Stimulated activated CD4-positive, alpha-beta T cell treated with anti-CD3 and anti-CD28 coated beads, TNF-alpha, amount 100 ng/mL, for 4 hours (primary cell): ENCODE results near the gene ALOX5AP.

Source experiments
- DNase-seq, 3 experiments: peaks; one replicate each; pipeline ENCODE4 v3.0.0-alpha.2; 2020; ENCODE audit warnings: low read depth in 3 of 3

The ALOX5AP gene

GRCh38 chr13:30714629-30715371, 20.5 kb upstream of the ALOX5AP start:
- no peak for DNase-seq

- no peak for DNase-seq
These were observed 20.0 kb upstream of the ALOX5AP start for GRCh38 chr13:30715372-30715756.

GRCh38 chr13:30715837-30716236, 19.5 kb upstream of the ALOX5AP start:
- DNase-seq, result no peak

- no peak for DNase-seq
These were observed 16.4 kb upstream of the ALOX5AP start for GRCh38 chr13:30718661-30719524.

- DNase-seq, result no peak
These were observed 15.8 kb upstream of the ALOX5AP start for GRCh38 chr13:30719525-30719914.

GRCh38 chr13:30720172-30720869, 15.0 kb upstream of the ALOX5AP start:
- DNase-seq, result no peak

- no peak for DNase-seq
These were observed 13.4 kb upstream of the ALOX5AP start for GRCh38 chr13:30721936-30722335.

- DNase-seq, result no peak
These were observed 13.0 kb upstream of the ALOX5AP start for GRCh38 chr13:30722361-30722760.

- DNase-seq, result no peak
These were observed 10.6 kb upstream of the ALOX5AP start for GRCh38 chr13:30724778-30725177.

- DNase-seq, result no peak
These were observed 9.8 kb upstream of the ALOX5AP start for GRCh38 chr13:30725326-30726085.

GRCh38 chr13:30726192-30726591, 9.2 kb upstream of the ALOX5AP start:
- DNase-seq, result no peak

- DNase-seq, result no peak
These were observed 7.6 kb upstream of the ALOX5AP start for GRCh38 chr13:30727491-30728355.

- no peak for DNase-seq
These were observed 5.5 kb upstream of the ALOX5AP start for GRCh38 chr13:30729801-30730200.

- no peak for DNase-seq
These were observed 4.8 kb upstream of the ALOX5AP start for GRCh38 chr13:30730526-30730925.

- no peak for DNase-seq
These were observed 3.8 kb upstream of the ALOX5AP start for GRCh38 chr13:30731361-30732045.

GRCh38 chr13:30732046-30732390, 3.3 kb upstream of the ALOX5AP start:
- DNase-seq, result no peak

- no peak for DNase-seq
These were observed 904 bp upstream of the ALOX5AP start for GRCh38 chr13:30734439-30734838.

- no peak for DNase-seq
These were observed 481 bp downstream of the ALOX5AP start for GRCh38 chr13:30735872-30736175.

- DNase-seq, result no peak
These were observed 1.3 kb downstream of the ALOX5AP start for GRCh38 chr13:30736461-30737320.
